Fibroblast of skin of back (primary cell): ENCODE measurements around the gene MTF1.
A peak's percentile ranks its signal among the peaks of the same experiment; 100 is the strongest.
"Not testable (repeated sequence)": the region's sequence is repeated elsewhere in the genome, so short reads cannot be mapped to it uniquely, and the experiment has no call there.

ENCODE experiments used
- DNase-seq: peaks from one replicate; pipeline ENCODE4 v3.0.0-alpha.2; 2013

The MTF1 gene

GRCh38 chr1:37792943-37793686 lies 66.3 kb downstream of the MTF1 start:
- DNase-seq = no peak

- DNase-seq = no peak
Observed at GRCh38 chr1:37782491-37782890, 76.9 kb downstream of the MTF1 start.

- DNase-seq = no peak
Observed at GRCh38 chr1:37778654-37779053, 80.7 kb downstream of the MTF1 start.

- DNase-seq = no peak
Observed at GRCh38 chr1:37776946-37777516, 82.4 kb downstream of the MTF1 start.

- not testable (repeated sequence) for DNase-seq
Observed at GRCh38 chr1:37771440-37771839, 88.0 kb downstream of the MTF1 start.

GRCh38 chr1:37767488-37767887 lies 91.9 kb downstream of the MTF1 start:
- DNase-seq = no peak

- no peak for DNase-seq
Observed at GRCh38 chr1:37765916-37766664, 93.3 kb downstream of the MTF1 start.

GRCh38 chr1:37764888-37765441 lies 94.4 kb downstream of the MTF1 start, which contains the start of gene EPHA10:
TSS of gene EPHA10 (minus strand) at chr1:37765120. CDS start at chr1:37765066, 54 bp downstream.
- DNase-seq = no peak

- DNase-seq = peak; percentile 53
Observed at GRCh38 chr1:37764414-37764825, 95.0 kb downstream of the MTF1 start.

- DNase-seq = no peak
Observed at GRCh38 chr1:37763791-37764413, 95.5 kb downstream of the MTF1 start.

GRCh38 chr1:37762516-37762915 lies 96.9 kb downstream of the MTF1 start:
- no peak for DNase-seq

- no peak for DNase-seq
Observed at GRCh38 chr1:37761416-37762095, 97.8 kb downstream of the MTF1 start.
